ENCODE measurements around the gene FLT1.

Gene FLT1

GRCh38 chr13:28358708-28359107 lies 136.2 kb downstream of the FLT1 start:
- no peak for TF ChIP-seq Cebpa-rat (IDR thresholded peaks at IDR 0.05)
- H4K20me1 ChIP-seq, result no peaks in the 10 kb centered on the region
- H3K4me1 ChIP-seq, result peaks cover 41% of the 10 kb centered on the region
- no peak overlapping the region for H3K27ac ChIP-seq
- H3K9me3 ChIP-seq, result peaks cover 9% of the 10 kb centered on the region
- peaks cover 5% of the 10 kb centered on the region; the same call in 1 of the 2 replicates for H3K36me3 ChIP-seq
- H3K27me3 ChIP-seq, result no peaks in the 10 kb centered on the region
- no peak overlapping the region for H3K9ac ChIP-seq
- no peak overlapping the region for H3K4me3 ChIP-seq
- H3K4me2 ChIP-seq, result no peak overlapping the region

- peaks cover 49% of the 10 kb centered on the region for H3K4me1 ChIP-seq
- no peaks in the 10 kb centered on the region for H3K27me3 ChIP-seq
- TF ChIP-seq Cebpa-rat (IDR thresholded peaks at IDR 0.05), result no peak
- H3K9ac ChIP-seq, result no peak overlapping the region
- H4K20me1 ChIP-seq, result no peaks in the 10 kb centered on the region
- peaks cover 5% of the 10 kb centered on the region; the same call in 1 of the 2 replicates for H3K36me3 ChIP-seq
- no peak overlapping the region for H3K4me3 ChIP-seq
- no peak overlapping the region for H3K27ac ChIP-seq
- H3K9me3 ChIP-seq, result peaks cover 9% of the 10 kb centered on the region
- no peak overlapping the region for H3K4me2 ChIP-seq
Observed at GRCh38 chr13:28357911-28358433, 137.0 kb downstream of the FLT1 start.

- TF ChIP-seq Cebpa-rat (IDR thresholded peaks at IDR 0.05), result no peak
- H3K36me3 ChIP-seq, result peaks cover 8% of the 10 kb centered on the region; the same call in 1 of the 2 replicates
- H3K9ac ChIP-seq, result no peak overlapping the region
- no peaks in the 10 kb centered on the region for H3K27me3 ChIP-seq
- H3K27ac ChIP-seq, result no peak overlapping the region
- peaks cover 9% of the 10 kb centered on the region for H3K9me3 ChIP-seq
- H3K4me1 ChIP-seq, result peaks cover 54% of the 10 kb centered on the region
- H4K20me1 ChIP-seq, result no peaks in the 10 kb centered on the region
- H3K4me3 ChIP-seq, result no peak overlapping the region
- H3K4me2 ChIP-seq, result peak overlapping the region; percentile 63; the same call in 1 of the 2 replicates
Observed at GRCh38 chr13:28357247-28357825, 137.6 kb downstream of the FLT1 start.

GRCh38 chr13:28356561-28357021 lies 138.3 kb downstream of the FLT1 start:
- no peaks in the 10 kb centered on the region for H4K20me1 ChIP-seq
- peaks cover 9% of the 10 kb centered on the region for H3K9me3 ChIP-seq
- peaks cover 12% of the 10 kb centered on the region; the same call in 1 of the 2 replicates for H3K36me3 ChIP-seq
- H3K9ac ChIP-seq, result no peak overlapping the region
- H3K4me3 ChIP-seq, result no peak overlapping the region
- peak overlapping the region; percentile 66 for H3K27ac ChIP-seq
- peak overlapping the region; percentile 63 for H3K4me2 ChIP-seq
- H3K4me1 ChIP-seq, result peaks cover 54% of the 10 kb centered on the region
- TF ChIP-seq Cebpa-rat (IDR thresholded peaks at IDR 0.05), result no peak
- H3K27me3 ChIP-seq, result no peaks in the 10 kb centered on the region

GRCh38 chr13:28355822-28356371 lies 139.0 kb downstream of the FLT1 start:
- Histone ChIP-seq H4K20me1 (no peaks in the 10 kb centered on the region), H3K9me3 (peaks cover 9% of the 10 kb centered on the region), H3K9ac (peak overlapping the region; percentile 3; the same call in 1 of the 2 replicates), H3K36me3 (peaks cover 12% of the 10 kb centered on the region; the same call in 1 of the 2 replicates), H3K27ac (peak overlapping the region; percentile 66), H3K4me3 (no peak overlapping the region; the same call in 1 of the 2 replicates), H3K27me3 (no peaks in the 10 kb centered on the region), H3K4me2 (peak overlapping the region; percentile 63), H3K4me1 (peaks cover 54% of the 10 kb centered on the region)
- no peak for TF ChIP-seq Cebpa-rat (IDR thresholded peaks at IDR 0.05)

- Histone ChIP-seq H3K4me2 (peak overlapping the region; percentile 63), H3K9ac (peak overlapping the region; percentile 3; the same call in 1 of the 2 replicates), H3K9me3 (peaks cover 9% of the 10 kb centered on the region), H3K4me1 (peaks cover 59% of the 10 kb centered on the region), H3K36me3 (peaks cover 16% of the 10 kb centered on the region; the same call in 1 of the 2 replicates), H3K27ac (peak overlapping the region; percentile 72), H4K20me1 (no peaks in the 10 kb centered on the region), H3K4me3 (no peak overlapping the region; the same call in 1 of the 2 replicates), H3K27me3 (no peaks in the 10 kb centered on the region)
- no peak for TF ChIP-seq Cebpa-rat (IDR thresholded peaks at IDR 0.05)
Observed at GRCh38 chr13:28355046-28355821, 139.7 kb downstream of the FLT1 start.

- Histone ChIP-seq H3K27me3 (no peaks in the 10 kb centered on the region), H3K27ac (peak overlapping the region; percentile 72), H3K9me3 (no peaks in the 10 kb centered on the region), H3K4me1 (peaks cover 59% of the 10 kb centered on the region), H3K36me3 (peaks cover 28% of the 10 kb centered on the region; the same call in 1 of the 2 replicates), H3K4me2 (peak overlapping the region; percentile 63), H4K20me1 (no peaks in the 10 kb centered on the region), H3K4me3 (no peak overlapping the region), H3K9ac (peak overlapping the region; percentile 48; the same call in 1 of the 2 replicates)
- TF ChIP-seq Cebpa-rat (IDR thresholded peaks at IDR 0.05), result no peak
Observed at GRCh38 chr13:28353679-28354078, 141.2 kb downstream of the FLT1 start.

- H3K27ac ChIP-seq, result no peak overlapping the region
- no peaks in the 10 kb centered on the region for H3K9me3 ChIP-seq
- no peak overlapping the region for H3K9ac ChIP-seq
- no peak overlapping the region for H3K4me2 ChIP-seq
- H3K4me3 ChIP-seq, result no peak overlapping the region
- H3K36me3 ChIP-seq, result peaks cover 40% of the 10 kb centered on the region; the same call in 1 of the 2 replicates
- H3K4me1 ChIP-seq, result peaks cover 42% of the 10 kb centered on the region
- H4K20me1 ChIP-seq, result no peaks in the 10 kb centered on the region
- no peaks in the 10 kb centered on the region for H3K27me3 ChIP-seq
- TF ChIP-seq Cebpa-rat (IDR thresholded peaks at IDR 0.05), result no peak
Observed at GRCh38 chr13:28349907-28350654, 144.8 kb downstream of the FLT1 start.

GRCh38 chr13:28349371-28349770 lies 145.6 kb downstream of the FLT1 start:
- Histone ChIP-seq H3K27me3 (no peaks in the 10 kb centered on the region), H3K27ac (no peak overlapping the region), H3K9ac (no peak overlapping the region), H3K4me1 (peaks cover 35% of the 10 kb centered on the region), H4K20me1 (no peaks in the 10 kb centered on the region), H3K36me3 (peaks cover 47% of the 10 kb centered on the region), H3K9me3 (no peaks in the 10 kb centered on the region), H3K4me2 (no peak overlapping the region), H3K4me3 (no peak overlapping the region)
- no peak for TF ChIP-seq Cebpa-rat (IDR thresholded peaks at IDR 0.05)

Data from BLaER1 (cell line).